Bronchial epithelial cell (primary cell): ENCODE measurements around the gene TSC22D2. TPM values are rescaled to one million over a fixed set of nuclear protein-coding genes. Genes with fewer than 3 reads are reported as not detected.

Source experiments
- DNase-seq: peaks from one replicate; pipeline ENCODE4 v3.0.0-alpha.2; 2010; ENCODE audit warnings: low read depth
- FAIRE-seq: peaks from 2 replicates; lab custom pipeline; 2011; peaks lifted over from hg19 to GRCh38; lab: Jason Lieb, UNC
- H3K27me3 ChIP-seq: 2 replicates; pipeline ENCODE4 v1.5.1; 2011; ENCODE audit warnings: low read length; ENCODE audit not compliant: control insufficient read depth, insufficient read depth
- H3K36me3 ChIP-seq: 2 replicates; pipeline ENCODE4 v1.5.1; 2011; ENCODE audit warnings: low read length; ENCODE audit not compliant: control insufficient read depth, insufficient read depth
- H3K4me3 ChIP-seq: 2 replicates; pipeline ENCODE4 v1.5.1; 2011; ENCODE audit warnings: mild to moderate bottlenecking, low read depth, low read length, control low read depth
- total RNA-seq: library from RNA; depleted of rRNA; stranded (reverse); fragments of >200 nt; gene quantifications from 2 replicates; pipeline ENCODE4 v1.2.1, GENCODE V29; 2014
- TF ChIP-seq, protein P1 (sequence below): IDR thresholded peaks from 2 replicates; pipeline ENCODE4 v1.5.1; 2011; ENCODE audit warnings: mild to moderate bottlenecking, moderate library complexity, low read length, control low read depth, inconsistent platforms; ENCODE audit not compliant: insufficient read depth, severe bottlenecking

TSC22D2 gene
- total RNA-seq, 1 donor from 2014 or later, result 5.0 TPM

GRCh38 chr3:150390087-150390486 is 18.0 kb upstream of the TSC22D2 start:
- H3K36me3 ChIP-seq, result no peaks in the 10 kb centered on the region
- H3K4me3 ChIP-seq, result no peak overlapping the region
- FAIRE-seq (no peak), DNase-seq (no peak)
- TF ChIP-seq, protein P1, sequence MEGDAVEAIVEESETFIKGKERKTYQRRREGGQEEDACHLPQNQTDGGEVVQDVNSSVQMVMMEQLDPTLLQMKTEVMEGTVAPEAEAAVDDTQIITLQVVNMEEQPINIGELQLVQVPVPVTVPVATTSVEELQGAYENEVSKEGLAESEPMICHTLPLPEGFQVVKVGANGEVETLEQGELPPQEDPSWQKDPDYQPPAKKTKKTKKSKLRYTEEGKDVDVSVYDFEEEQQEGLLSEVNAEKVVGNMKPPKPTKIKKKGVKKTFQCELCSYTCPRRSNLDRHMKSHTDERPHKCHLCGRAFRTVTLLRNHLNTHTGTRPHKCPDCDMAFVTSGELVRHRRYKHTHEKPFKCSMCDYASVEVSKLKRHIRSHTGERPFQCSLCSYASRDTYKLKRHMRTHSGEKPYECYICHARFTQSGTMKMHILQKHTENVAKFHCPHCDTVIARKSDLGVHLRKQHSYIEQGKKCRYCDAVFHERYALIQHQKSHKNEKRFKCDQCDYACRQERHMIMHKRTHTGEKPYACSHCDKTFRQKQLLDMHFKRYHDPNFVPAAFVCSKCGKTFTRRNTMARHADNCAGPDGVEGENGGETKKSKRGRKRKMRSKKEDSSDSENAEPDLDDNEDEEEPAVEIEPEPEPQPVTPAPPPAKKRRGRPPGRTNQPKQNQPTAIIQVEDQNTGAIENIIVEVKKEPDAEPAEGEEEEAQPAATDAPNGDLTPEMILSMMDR, result no peak
- no peaks in the 10 kb centered on the region for H3K27me3 ChIP-seq

DNA sequence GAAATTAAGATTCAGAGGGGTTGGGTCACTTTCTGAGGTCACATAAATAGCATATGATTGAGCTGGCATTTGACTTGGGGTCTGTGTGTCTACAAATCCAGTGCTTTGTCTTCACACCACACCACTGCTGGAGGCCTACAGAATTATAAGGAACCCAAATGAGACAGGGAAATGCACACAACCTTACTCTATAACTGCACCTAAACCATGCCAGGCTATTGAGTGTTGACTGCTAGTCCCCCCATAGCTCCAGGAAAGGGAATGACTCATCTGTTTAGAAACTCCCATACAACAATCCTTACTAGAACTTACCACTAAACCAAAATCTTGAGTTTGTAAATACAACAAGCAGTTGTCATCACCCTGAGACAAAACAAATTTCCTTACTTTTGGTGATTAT is 16.9 kb upstream of the TSC22D2 start:
- TF ChIP-seq, protein P1, result no peak
- no peak for DNase-seq
- Histone ChIP-seq H3K36me3 (no peaks in the 10 kb centered on the region), H3K27me3 (no peaks in the 10 kb centered on the region), H3K4me3 (no peak overlapping the region)
- no peak for FAIRE-seq

- TF ChIP-seq, protein P1, result no peak
- Histone ChIP-seq H3K27me3 (no peaks in the 10 kb centered on the region), H3K36me3 (no peaks in the 10 kb centered on the region), H3K4me3 (no peak overlapping the region)
- FAIRE-seq (no peak), DNase-seq (no peak)
Measured at GRCh38 chr3:150393745-150394144, 14.4 kb upstream of the TSC22D2 start.

DNA sequence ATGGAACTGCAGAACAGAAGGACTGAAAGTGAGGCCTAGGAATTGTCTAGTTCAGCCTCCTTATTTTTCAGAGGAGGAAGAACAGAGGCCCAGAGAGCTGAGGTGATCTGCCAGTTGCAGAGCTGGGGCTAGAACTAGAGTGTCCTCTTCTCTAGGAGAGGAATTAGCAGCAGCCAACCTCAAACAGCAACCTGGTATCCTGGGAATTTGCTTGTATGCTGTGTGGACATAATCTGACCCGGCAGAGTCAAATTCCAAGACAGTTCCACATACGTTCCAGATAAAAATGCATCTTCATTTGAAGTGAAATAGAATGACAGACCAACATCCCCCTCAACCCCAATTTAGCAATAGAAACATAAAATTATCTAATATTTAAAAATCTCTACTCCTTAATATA is 13.5 kb upstream of the TSC22D2 start:
- no peaks in the 10 kb centered on the region for H3K27me3 ChIP-seq
- TF ChIP-seq, protein P1, result no peak
- no peaks in the 10 kb centered on the region for H3K36me3 ChIP-seq
- DNase-seq (no peak), FAIRE-seq (no peak)
- no peak overlapping the region for H3K4me3 ChIP-seq

DNA sequence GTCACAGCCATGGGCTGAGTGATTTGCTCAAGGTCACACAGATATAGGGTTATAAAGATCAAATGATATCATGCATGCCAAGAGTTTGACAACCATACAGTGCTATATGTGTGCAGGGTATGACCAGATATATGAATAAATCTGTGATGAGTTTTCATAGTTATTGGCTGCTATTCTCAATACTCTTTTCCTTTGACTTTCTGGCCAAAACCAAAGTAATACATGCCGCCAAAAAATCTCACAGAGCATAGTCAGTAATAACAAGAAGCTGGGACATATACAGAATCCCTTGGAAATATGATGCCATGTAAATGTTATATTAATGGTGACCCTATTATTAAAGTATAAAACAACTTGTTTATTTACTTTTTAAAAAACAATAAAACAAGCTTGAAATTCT is 11.6 kb upstream of the TSC22D2 start:
- Histone ChIP-seq H3K36me3 (no peaks in the 10 kb centered on the region), H3K4me3 (no peak overlapping the region), H3K27me3 (no peaks in the 10 kb centered on the region)
- no peak for FAIRE-seq
- TF ChIP-seq, protein P1, result no peak
- DNase-seq, result no peak

DNA sequence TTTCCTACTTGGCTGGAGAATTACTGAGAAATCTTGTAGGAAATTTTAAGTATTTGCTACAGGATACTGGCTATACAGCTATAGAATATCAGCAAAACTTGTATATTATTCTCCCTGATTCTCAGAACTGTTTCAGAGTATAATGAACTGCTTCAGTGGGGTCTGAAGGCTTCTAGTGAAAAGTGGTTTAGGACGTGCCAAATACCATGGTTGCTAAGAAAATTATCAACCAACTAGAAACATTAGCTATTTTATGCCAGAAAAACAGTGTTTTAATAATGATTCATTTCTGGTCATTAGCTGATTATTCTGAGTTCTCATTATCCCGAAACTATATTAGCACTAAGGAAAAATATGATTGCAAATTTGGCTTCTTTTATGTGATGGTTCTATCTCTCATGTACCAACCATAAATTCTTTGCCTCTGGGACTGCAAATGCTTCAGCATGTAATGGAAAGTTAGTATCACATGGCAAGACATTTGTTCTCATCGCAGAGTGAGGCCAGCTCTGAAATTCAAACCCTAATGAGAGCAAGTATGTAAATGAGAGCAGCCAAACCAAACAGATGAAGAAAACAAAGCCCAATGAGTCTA is 11.0 kb upstream of the TSC22D2 start:
- TF ChIP-seq, protein P1, result no peak
- Histone ChIP-seq H3K27me3 (no peaks in the 10 kb centered on the region), H3K36me3 (no peaks in the 10 kb centered on the region), H3K4me3 (no peak overlapping the region)
- DNase-seq, result no peak
- no peak for FAIRE-seq
